ENCODE results near the gene TRMT1. TPM values are rescaled to one million over a fixed set of nuclear protein-coding genes. Genes with fewer than 3 reads are reported as not detected.

Gene TRMT1
- total RNA-seq, 1 donor from 2014 or later: 28.0 TPM

DNA sequence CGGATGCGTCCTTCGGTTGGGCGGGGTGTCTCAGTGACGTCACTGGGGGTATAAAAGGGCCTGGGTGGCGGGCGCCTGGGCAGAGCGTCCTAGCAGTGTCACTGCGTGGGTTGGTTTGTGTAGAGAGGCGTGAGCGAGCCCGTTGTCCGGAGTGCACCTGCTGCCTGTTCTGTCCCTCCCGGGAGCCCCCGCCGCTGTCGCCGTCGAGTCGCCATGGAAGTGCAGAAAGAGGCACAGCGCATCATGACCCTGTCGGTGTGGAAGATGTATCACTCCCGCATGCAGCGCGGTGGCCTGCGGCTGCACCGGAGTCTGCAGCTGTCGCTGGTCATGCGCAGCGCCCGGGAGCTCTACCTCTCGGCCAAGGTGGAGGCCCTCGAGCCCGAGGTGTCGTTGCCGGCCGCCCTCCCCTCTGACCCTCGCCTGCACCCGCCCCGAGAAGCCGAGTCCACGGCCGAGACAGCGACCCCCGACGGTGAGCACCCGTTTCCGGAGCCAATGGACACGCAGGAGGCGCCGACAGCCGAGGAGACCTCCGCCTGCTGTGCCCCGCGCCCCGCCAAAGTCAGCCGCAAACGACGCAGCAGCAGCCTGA, 36.5 kb upstream of the TRMT1 start:
- peak in 1 of 2 donors; percentile 98 for DNase-seq (ENCODE audit: extremely low spot score in 2 of 2)
- Histone ChIP-seq H3K4me1 (peaks cover 34% of the 10 kb centered on the region), H3K27ac (peak overlapping the region; percentile 98), H3K36me3 (no peaks in the 10 kb centered on the region), H3K4me3 (peak overlapping the region; percentile 82 to 84), H3K9me3 (no peaks in the 10 kb centered on the region), H3K27me3 (no peaks in the 10 kb centered on the region)
- intact Hi-C loops (cut with DNase I): loop anchor here (5.0 to 10.0 kb wide), 2 partner anchors 51 to 692 kb away; partner anchors contain the start of gene LYL1
- TF ChIP-seq POLR2A (IDR thresholded peaks at IDR 0.05): peak; percentile 21 to 99
- TF ChIP-seq, protein P1, sequence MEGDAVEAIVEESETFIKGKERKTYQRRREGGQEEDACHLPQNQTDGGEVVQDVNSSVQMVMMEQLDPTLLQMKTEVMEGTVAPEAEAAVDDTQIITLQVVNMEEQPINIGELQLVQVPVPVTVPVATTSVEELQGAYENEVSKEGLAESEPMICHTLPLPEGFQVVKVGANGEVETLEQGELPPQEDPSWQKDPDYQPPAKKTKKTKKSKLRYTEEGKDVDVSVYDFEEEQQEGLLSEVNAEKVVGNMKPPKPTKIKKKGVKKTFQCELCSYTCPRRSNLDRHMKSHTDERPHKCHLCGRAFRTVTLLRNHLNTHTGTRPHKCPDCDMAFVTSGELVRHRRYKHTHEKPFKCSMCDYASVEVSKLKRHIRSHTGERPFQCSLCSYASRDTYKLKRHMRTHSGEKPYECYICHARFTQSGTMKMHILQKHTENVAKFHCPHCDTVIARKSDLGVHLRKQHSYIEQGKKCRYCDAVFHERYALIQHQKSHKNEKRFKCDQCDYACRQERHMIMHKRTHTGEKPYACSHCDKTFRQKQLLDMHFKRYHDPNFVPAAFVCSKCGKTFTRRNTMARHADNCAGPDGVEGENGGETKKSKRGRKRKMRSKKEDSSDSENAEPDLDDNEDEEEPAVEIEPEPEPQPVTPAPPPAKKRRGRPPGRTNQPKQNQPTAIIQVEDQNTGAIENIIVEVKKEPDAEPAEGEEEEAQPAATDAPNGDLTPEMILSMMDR (IDR thresholded peaks at IDR 0.05): peak in 2 of 3 experiments; percentile 9 to 15
- peak; percentile 94 to 100 for TF ChIP-seq POLR2AphosphoS5 (IDR thresholded peaks at IDR 0.05; ENCODE audit: insufficient read depth in 1 of 2, low read depth in 1 of 2)

DNA sequence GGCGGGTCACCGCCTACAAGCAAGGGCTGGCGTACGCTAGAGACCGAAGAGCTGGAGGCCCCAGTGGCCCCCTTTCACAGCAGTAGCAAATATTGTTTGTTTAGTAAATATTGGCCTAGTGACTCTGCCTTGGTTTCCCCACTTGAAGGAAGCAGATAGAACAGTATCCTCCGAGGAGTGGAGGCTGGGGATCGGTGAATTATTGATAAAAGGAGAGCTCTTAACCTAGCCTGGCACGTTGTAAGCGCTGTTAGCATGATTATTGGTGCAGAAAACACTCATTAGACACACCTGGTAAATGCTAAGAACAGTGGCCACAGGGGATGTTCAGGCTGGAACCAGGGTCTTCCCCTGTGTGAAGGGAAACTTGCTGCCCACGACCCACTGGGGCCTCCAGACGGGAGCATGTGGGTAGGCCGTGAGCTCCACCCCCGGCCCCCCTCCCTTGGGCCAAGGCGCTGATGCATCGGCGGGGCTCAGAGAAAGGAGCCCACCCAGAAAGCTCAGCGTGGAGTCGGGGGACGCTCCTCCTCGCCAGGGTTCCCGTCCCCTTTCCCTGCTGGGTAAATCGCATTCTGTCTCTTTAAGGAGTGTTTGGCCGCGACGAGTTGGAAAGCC, 35.9 kb upstream of the TRMT1 start:
- Histone ChIP-seq H3K27ac (peak overlapping the region; percentile 98), H3K9me3 (no peaks in the 10 kb centered on the region), H3K36me3 (no peaks in the 10 kb centered on the region), H3K27me3 (no peaks in the 10 kb centered on the region), H3K4me1 (peaks cover 34% of the 10 kb centered on the region), H3K4me3 (peak overlapping the region; percentile 82 to 84)
- TF ChIP-seq POLR2A (IDR thresholded peaks at IDR 0.05) (no peak), POLR2AphosphoS5 (IDR thresholded peaks at IDR 0.05; ENCODE audit: insufficient read depth in 1 of 2, low read depth in 1 of 2) (no peak)
- TF ChIP-seq, protein P1 (IDR thresholded peaks at IDR 0.05): no peak
- intact Hi-C loops (cut with DNase I): loop anchor here (5.0 to 10.0 kb wide), 2 partner anchors 50 to 692 kb away; partner anchors contain the start of gene LYL1
- no peak for DNase-seq (ENCODE audit: extremely low spot score in 2 of 2)

DNA sequence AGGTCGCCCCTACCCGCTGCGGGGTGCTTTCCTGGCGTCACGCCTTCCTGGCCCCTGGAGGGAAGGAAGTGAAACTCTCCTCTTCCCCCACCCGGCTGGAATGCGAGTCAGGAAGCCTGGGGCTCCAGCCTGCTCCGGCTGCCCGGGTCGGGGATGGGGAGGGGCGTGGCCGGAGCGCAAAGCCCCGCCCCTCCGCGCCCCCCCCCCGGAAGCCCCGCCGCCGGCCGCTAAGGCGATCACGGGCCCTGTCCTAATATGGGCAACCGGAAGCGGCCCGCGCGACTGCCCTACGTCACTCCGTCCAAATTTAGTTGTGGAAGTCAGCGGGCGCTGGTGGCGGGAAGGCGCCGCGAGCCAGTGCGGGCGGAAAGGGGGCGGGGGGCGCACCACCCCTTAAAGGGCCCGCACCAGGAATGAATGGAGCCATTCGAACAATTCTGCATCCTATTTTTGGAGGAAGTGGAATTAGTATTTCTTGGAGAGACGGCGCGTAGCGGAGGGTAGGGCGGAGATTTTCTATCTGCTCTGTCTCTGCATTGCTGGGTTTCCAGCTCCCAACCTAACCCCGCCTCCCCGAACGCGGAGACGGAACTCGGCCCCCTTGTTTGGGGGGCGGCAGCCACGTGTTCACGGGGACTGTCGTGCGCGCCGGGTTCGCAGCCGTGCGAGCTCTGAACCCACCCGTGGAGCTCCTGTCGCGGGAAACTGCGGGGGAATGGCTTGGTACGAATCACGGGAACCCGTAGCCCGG, 35.2 kb upstream of the TRMT1 start:
- Histone ChIP-seq H3K4me1 (peaks cover 34% of the 10 kb centered on the region), H3K27me3 (no peaks in the 10 kb centered on the region), H3K9me3 (no peaks in the 10 kb centered on the region), H3K4me3 (peak overlapping the region; percentile 82 to 91), H3K27ac (peak overlapping the region; percentile 98), H3K36me3 (no peaks in the 10 kb centered on the region)
- DNase-seq (ENCODE audit: extremely low spot score in 2 of 2): peak in 1 of 2 donors; percentile 97
- intact Hi-C loops (cut with DNase I): loop anchor here (5.0 to 10.0 kb wide), 2 partner anchors 49 to 693 kb away; partner anchors contain the start of gene LYL1
- TF ChIP-seq POLR2AphosphoS5 (IDR thresholded peaks at IDR 0.05; ENCODE audit: insufficient read depth in 1 of 2, low read depth in 1 of 2) (peak; percentile 90 to 94), POLR2A (IDR thresholded peaks at IDR 0.05) (peak in 1 of 2 donors; percentile 99)
- TF ChIP-seq, protein P1 (IDR thresholded peaks at IDR 0.05): no peak

DNA sequence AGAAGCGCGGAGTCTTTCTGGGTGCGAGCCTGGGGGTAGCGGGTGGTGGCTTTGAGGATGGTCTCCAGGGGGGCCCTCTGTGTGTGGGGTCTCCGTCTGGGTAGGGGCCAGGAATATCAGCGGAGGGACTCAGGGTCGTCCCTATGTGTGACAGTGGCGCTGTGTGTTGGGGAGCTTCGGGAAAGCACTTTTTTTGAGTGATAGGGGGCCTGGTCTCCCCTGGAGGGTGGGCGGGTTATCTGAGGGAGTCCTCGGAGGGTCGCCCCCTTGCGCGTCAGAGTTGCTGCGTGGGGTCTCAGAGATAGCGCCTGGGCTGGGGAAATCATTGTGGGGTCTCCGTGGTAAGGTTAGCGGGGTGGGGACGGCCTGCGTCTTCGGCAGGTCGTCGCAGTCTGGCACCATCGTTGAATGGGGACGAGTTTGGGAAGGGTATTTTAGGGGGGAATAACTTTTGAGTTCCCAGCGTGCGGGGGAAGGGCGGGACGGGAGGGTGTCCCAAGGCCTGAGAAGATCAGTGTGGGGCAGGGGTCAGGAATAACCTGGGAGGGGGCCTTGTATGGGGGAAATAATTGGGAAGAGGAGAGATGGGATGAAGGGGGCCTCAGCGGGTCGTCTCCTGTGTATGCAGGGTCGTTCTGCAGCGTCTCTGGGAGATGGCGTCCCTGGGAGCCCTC, 34.5 kb upstream of the TRMT1 start:
- Histone ChIP-seq H3K36me3 (no peaks in the 10 kb centered on the region), H3K27me3 (no peaks in the 10 kb centered on the region), H3K9me3 (no peaks in the 10 kb centered on the region), H3K4me3 (peak overlapping the region; percentile 82 to 91), H3K4me1 (peaks cover 30% of the 10 kb centered on the region), H3K27ac (peak overlapping the region; percentile 98)
- intact Hi-C loops (cut with DNase I): loop anchor here (5.0 to 10.0 kb wide), 2 partner anchors 49 to 694 kb away; partner anchors contain the start of gene LYL1
- TF ChIP-seq, protein P1 (IDR thresholded peaks at IDR 0.05): no peak
- TF ChIP-seq POLR2A (IDR thresholded peaks at IDR 0.05): no peak
- DNase-seq (ENCODE audit: extremely low spot score in 2 of 2): peak in 1 of 2 donors; percentile 92
